GM20000 (cell line): ENCODE results near the gene ZNF486.
"Not testable (repeated sequence)": the region's sequence is repeated elsewhere in the genome, so short reads cannot be mapped to it uniquely, and the experiment has no call there.

Experiments used
- DNase-seq: peaks from one replicate; pipeline ENCODE4 v3.0.0; 2012; ENCODE audit warnings: low spot score
- TF ChIP-seq, protein P1 (sequence below): IDR thresholded peaks from 2 replicates; pipeline ENCODE4 v1.5.1; 2012; ENCODE audit warnings: mild to moderate bottlenecking, control low read depth; ENCODE audit errors: extremely low read depth, missing control alignments

Gene ZNF486

GRCh38 chr19:20243629-20244028, 76.6 kb downstream of the ZNF486 start:
- no peak for DNase-seq
- TF ChIP-seq, protein P1, sequence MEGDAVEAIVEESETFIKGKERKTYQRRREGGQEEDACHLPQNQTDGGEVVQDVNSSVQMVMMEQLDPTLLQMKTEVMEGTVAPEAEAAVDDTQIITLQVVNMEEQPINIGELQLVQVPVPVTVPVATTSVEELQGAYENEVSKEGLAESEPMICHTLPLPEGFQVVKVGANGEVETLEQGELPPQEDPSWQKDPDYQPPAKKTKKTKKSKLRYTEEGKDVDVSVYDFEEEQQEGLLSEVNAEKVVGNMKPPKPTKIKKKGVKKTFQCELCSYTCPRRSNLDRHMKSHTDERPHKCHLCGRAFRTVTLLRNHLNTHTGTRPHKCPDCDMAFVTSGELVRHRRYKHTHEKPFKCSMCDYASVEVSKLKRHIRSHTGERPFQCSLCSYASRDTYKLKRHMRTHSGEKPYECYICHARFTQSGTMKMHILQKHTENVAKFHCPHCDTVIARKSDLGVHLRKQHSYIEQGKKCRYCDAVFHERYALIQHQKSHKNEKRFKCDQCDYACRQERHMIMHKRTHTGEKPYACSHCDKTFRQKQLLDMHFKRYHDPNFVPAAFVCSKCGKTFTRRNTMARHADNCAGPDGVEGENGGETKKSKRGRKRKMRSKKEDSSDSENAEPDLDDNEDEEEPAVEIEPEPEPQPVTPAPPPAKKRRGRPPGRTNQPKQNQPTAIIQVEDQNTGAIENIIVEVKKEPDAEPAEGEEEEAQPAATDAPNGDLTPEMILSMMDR = no peak

GRCh38 chr19:20244356-20244755, 77.3 kb downstream of the ZNF486 start:
- DNase-seq = no peak
- TF ChIP-seq, protein P1 = no peak

DNA sequence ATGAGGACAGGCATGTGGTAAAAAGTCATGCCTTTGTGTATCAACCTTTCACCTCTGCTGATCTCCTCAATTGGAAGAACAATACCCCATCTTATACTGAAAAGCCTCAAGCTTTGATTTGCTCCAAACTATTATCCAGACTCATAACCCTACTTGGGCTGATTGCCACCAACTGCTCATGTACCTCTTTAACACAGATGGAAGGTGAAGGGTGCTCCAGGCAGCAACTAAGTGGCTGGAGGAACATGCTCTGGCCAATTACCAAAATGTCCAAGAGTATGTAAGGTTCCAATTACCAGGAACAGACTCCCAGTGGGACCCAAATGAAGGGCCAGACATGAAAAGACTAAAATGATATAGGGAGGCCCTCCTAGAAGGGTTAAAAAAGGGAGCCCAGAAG, 78.3 kb downstream of the ZNF486 start:
- no peak for DNase-seq
- TF ChIP-seq, protein P1 = no peak

- TF ChIP-seq, protein P1 = no peak
- DNase-seq = no peak
Measured at GRCh38 chr19:20247016-20247683, 80.1 kb downstream of the ZNF486 start.

DNA sequence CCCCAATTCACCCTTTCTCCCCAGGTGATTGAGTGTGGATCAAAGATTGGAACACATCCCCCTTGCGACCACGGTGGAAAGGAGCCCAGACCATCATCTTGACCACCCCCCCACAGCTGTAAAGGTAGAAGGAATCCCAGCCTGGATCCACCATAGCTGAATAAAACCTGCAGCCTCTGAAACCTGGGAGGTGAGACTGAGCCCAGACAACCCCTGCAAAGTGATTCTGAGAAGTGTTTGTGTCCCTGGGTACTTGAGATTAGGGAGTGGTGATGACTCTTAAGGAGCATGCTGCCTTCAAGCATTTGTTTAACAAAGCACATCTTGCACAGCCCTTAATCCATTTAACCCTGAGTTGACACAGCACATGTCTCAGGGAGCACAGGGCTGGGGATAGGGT, 81.2 kb downstream of the ZNF486 start:
- DNase-seq = not testable (repeated sequence)
